ENCODE data around the gene FYTTD1. TPM values are rescaled to one million over a fixed set of nuclear protein-coding genes. Genes with fewer than 3 reads are reported as not detected.

FYTTD1 gene
- polyA plus RNA-seq, 1 donor from 2014 or later, result 87.0 TPM

DNA sequence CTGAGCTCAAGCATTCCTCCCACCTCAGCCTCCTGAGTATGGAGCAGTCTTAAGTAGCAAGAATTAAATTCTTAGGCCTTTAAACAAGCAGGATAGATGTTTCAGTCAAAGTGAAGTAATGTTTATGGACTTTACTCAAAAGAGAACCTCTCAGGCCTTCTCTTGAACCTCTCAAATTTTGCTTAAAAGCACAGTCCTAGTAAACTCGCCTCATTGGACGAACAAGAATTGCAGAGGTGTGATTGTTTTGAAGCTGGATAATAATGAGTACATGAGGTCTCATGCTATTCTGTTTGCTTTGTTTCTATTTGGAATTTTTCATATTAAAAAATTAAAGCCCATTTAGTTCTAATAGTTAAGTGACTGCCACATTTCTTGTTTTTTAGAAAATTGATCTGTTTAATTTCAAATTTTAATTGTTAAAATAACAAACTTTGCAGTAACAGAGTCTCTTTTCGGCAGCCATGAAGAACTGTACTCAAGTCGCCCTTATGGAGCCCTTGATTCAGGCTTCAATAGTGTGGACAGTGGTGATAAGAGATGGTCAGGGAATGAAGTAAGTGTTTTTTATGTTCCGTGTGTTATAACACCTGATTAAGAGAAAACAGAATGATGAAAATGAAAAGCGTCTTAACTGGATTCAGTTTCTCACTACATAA is 80.8 kb downstream of the FYTTD1 start:
- TF ChIP-seq POLR2AphosphoS5 (IDR thresholded peaks at IDR 0.05) (no peak), TAF1 (IDR thresholded peaks at IDR 0.05; ENCODE audit: low read depth) (no peak), SMC3 (conservative IDR thresholded peaks at IDR 0.05; ENCODE audit: poor library complexity) (no peak), RAD21 (conservative IDR thresholded peaks at IDR 0.05) (no peak), EZH2 (IDR thresholded peaks at IDR 0.05; ENCODE audit: borderline replicate concordance, insufficient read depth, low read length, poor library complexity, severe bottlenecking) (no peak), EP300 (conservative IDR thresholded peaks at IDR 0.05; ENCODE audit: poor library complexity, severe bottlenecking) (no peak), MXI1 (conservative IDR thresholded peaks at IDR 0.05; ENCODE audit: poor library complexity, severe bottlenecking) (no peak)
- TF ChIP-seq, protein P1, sequence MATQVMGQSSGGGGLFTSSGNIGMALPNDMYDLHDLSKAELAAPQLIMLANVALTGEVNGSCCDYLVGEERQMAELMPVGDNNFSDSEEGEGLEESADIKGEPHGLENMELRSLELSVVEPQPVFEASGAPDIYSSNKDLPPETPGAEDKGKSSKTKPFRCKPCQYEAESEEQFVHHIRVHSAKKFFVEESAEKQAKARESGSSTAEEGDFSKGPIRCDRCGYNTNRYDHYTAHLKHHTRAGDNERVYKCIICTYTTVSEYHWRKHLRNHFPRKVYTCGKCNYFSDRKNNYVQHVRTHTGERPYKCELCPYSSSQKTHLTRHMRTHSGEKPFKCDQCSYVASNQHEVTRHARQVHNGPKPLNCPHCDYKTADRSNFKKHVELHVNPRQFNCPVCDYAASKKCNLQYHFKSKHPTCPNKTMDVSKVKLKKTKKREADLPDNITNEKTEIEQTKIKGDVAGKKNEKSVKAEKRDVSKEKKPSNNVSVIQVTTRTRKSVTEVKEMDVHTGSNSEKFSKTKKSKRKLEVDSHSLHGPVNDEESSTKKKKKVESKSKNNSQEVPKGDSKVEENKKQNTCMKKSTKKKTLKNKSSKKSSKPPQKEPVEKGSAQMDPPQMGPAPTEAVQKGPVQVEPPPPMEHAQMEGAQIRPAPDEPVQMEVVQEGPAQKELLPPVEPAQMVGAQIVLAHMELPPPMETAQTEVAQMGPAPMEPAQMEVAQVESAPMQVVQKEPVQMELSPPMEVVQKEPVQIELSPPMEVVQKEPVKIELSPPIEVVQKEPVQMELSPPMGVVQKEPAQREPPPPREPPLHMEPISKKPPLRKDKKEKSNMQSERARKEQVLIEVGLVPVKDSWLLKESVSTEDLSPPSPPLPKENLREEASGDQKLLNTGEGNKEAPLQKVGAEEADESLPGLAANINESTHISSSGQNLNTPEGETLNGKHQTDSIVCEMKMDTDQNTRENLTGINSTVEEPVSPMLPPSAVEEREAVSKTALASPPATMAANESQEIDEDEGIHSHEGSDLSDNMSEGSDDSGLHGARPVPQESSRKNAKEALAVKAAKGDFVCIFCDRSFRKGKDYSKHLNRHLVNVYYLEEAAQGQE (IDR thresholded peaks at IDR 0.05; ENCODE audit: borderline replicate concordance), result no peak
- TF ChIP-seq, protein P2, sequence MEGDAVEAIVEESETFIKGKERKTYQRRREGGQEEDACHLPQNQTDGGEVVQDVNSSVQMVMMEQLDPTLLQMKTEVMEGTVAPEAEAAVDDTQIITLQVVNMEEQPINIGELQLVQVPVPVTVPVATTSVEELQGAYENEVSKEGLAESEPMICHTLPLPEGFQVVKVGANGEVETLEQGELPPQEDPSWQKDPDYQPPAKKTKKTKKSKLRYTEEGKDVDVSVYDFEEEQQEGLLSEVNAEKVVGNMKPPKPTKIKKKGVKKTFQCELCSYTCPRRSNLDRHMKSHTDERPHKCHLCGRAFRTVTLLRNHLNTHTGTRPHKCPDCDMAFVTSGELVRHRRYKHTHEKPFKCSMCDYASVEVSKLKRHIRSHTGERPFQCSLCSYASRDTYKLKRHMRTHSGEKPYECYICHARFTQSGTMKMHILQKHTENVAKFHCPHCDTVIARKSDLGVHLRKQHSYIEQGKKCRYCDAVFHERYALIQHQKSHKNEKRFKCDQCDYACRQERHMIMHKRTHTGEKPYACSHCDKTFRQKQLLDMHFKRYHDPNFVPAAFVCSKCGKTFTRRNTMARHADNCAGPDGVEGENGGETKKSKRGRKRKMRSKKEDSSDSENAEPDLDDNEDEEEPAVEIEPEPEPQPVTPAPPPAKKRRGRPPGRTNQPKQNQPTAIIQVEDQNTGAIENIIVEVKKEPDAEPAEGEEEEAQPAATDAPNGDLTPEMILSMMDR (IDR thresholded peaks at IDR 0.05; ENCODE audit: poor library complexity, severe bottlenecking), result no peak
- no peaks in the 10 kb centered on the region for H3K27me3 ChIP-seq (ENCODE audit: insufficient read depth, low read depth, low read length)
- H3F3A ChIP-seq (ENCODE audit: insufficient read depth, low read length, poor library complexity, severe bottlenecking), result no peaks in the 10 kb centered on the region
- no peaks in the 10 kb centered on the region for H3K9me3 ChIP-seq (ENCODE audit: low read length)
- H4K20me1 ChIP-seq (ENCODE audit: insufficient read depth), result no peaks in the 10 kb centered on the region
- no peak overlapping the region for H2AFZ ChIP-seq (ENCODE audit: low read depth, low read length)
- H3K9ac ChIP-seq (ENCODE audit: low read length), result no peak overlapping the region
- H3K4me2 ChIP-seq (ENCODE audit: low read length), result no peak overlapping the region
- no peak overlapping the region for H3K4me3 ChIP-seq (ENCODE audit: low read length)
- H3K27ac ChIP-seq (ENCODE audit: low read length), result no peak overlapping the region
- H3K36me3 ChIP-seq (ENCODE audit: insufficient read depth, low read length), result peaks cover 10% of the 10 kb centered on the region
- H3K9me2 ChIP-seq (ENCODE audit: insufficient read depth, low read length), result no peaks in the 10 kb centered on the region
- no peaks in the 10 kb centered on the region for H3K79me2 ChIP-seq (replicated peaks; ENCODE audit: insufficient read depth, low read length)

DNA sequence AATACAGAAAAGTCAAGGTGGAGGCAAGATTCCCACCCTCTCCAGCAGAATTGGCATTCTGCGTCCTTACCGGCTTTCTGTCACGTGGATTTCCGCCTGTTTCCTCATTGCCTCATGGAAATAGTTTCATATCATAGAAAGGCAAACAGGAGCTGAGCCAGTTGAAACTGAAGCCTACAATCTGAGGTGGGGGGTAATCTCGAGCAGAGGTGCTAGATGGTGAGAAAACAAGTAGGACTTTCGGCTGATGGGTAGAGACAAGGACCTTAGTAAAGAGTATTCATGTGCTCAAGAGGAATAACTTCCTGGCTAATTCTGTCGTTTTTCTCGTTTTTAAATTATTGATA is 81.3 kb downstream of the FYTTD1 start:
- no peak for TF ChIP-seq TAF1 (IDR thresholded peaks at IDR 0.05; ENCODE audit: low read depth)
- no peak for TF ChIP-seq MXI1 (conservative IDR thresholded peaks at IDR 0.05; ENCODE audit: poor library complexity, severe bottlenecking)
- no peak for TF ChIP-seq RAD21 (conservative IDR thresholded peaks at IDR 0.05)
- TF ChIP-seq, protein P2 (IDR thresholded peaks at IDR 0.05; ENCODE audit: poor library complexity, severe bottlenecking), result no peak
- TF ChIP-seq, protein P1 (IDR thresholded peaks at IDR 0.05; ENCODE audit: borderline replicate concordance), result no peak
- TF ChIP-seq EP300 (conservative IDR thresholded peaks at IDR 0.05; ENCODE audit: poor library complexity, severe bottlenecking), result no peak
- TF ChIP-seq POLR2AphosphoS5 (IDR thresholded peaks at IDR 0.05), result no peak
- no peak for TF ChIP-seq SMC3 (conservative IDR thresholded peaks at IDR 0.05; ENCODE audit: poor library complexity)
- TF ChIP-seq EZH2 (IDR thresholded peaks at IDR 0.05; ENCODE audit: borderline replicate concordance, insufficient read depth, low read length, poor library complexity, severe bottlenecking), result no peak
- Histone ChIP-seq H3K79me2 (replicated peaks; ENCODE audit: insufficient read depth, low read length) (no peaks in the 10 kb centered on the region), H4K20me1 (ENCODE audit: insufficient read depth) (no peaks in the 10 kb centered on the region), H3K27ac (ENCODE audit: low read length) (no peak overlapping the region), H2AFZ (ENCODE audit: low read depth, low read length) (no peak overlapping the region), H3K36me3 (ENCODE audit: insufficient read depth, low read length) (peaks cover 10% of the 10 kb centered on the region), H3K9me3 (ENCODE audit: low read length) (no peaks in the 10 kb centered on the region), H3F3A (ENCODE audit: insufficient read depth, low read length, poor library complexity, severe bottlenecking) (no peaks in the 10 kb centered on the region), H3K4me2 (ENCODE audit: low read length) (no peak overlapping the region), H3K9ac (ENCODE audit: low read length) (no peak overlapping the region), H3K4me3 (ENCODE audit: low read length) (no peak overlapping the region), H3K27me3 (ENCODE audit: insufficient read depth, low read depth, low read length) (no peaks in the 10 kb centered on the region), H3K9me2 (ENCODE audit: insufficient read depth, low read length) (no peaks in the 10 kb centered on the region)

All from neural cell (in vitro differentiated cells).